ENCODE measurements around the gene HM13.
"Not testable (repeated sequence)": the region's sequence is repeated elsewhere in the genome, so short reads cannot be mapped to it uniquely, and the experiment has no call there.

Gene HM13

GRCh38 chr20:31514154-31515071 lies at the start of gene HM13:
HM13 (plus strand) TSS chr20:31514442; CDS start chr20:31514552, 110 bp downstream.
- peak; percentile 94 for DNase-seq

- DNase-seq = not testable (repeated sequence)
Observed at GRCh38 chr20:31470946-31471345, 43.3 kb upstream of the HM13 start.

DNA sequence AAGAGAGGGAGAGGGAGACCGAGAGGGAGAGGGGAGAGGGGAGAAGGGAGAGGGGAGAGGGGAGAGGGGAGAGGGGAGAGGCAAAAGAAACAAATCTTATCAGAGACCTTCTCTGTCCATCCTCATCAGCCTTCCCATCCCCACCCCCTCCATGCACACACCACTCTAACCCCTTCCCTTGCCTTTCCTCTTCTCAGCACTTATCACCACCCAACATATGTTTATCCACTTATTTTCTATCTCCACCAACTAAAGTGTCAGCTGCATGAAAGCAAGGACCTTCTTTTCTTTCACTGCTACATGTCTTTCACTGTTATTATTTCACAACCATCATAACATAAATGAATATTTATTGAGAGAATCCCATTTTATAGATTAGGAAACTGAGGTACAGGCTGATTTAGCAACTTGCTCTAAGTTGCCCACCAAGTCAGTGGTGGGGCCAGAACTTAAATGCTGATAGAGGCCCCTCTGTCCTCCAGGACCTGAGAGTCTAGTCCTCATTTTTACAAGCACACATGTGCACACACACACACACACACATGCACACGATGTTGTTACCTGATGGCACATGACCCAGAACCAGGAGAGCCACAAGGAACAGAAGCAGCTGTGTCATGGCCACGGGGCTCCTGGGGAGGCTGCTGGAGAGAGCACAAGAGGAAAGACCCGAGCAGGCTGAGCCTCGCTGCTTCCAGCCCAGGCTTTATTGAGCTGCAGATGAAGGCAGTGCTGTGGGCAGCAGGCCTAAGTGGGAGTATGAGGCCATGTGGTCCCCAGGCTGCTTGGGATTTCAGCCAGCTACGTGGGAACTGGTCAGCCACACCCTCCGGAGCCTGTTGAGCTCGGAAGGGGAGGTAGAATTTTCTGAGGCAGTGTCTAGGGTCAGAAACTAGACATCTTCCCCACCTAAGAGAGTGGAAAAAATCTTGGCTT lies 41.6 kb upstream of the HM13 start:
- DNase-seq = no peak

DNA sequence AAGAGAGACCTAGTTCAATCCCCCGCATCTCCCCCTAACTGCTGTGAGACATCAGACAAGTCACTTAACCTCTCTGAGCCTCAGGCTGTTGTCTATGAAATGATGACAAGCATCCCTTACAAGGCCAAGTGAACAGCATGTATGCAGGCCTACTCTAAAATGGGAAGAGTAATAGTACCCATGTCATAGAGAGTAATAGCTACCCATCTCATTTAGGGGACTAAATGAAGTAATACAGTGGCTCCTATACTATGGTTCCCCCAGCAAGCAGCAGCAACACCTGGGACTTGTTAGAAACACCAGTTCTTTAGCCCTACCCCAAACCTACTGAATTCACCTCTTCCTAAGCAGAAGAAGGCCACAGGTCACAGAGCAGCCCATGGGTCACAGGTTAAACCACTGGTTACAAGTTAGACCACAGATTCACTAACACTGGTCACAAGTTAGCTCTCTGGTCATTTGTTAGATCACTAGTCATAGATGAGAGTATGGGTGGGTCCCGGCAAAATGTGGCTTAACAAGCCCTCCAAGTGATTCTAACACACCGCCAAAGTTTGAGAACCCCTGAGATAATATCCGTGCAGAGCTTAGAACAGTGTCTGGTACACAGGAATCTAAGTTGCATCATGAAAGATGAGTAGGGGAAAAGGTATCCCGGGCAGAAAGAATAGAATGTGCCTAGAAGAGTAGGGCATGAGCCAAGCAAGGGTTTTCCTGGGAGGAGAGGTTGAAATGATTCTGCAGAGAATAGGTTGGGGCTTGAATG lies 40.7 kb upstream of the HM13 start:
- DNase-seq = no peak

- no peak for DNase-seq
Observed at GRCh38 chr20:31474097-31474436, 40.2 kb upstream of the HM13 start.

- DNase-seq = no peak
Observed at GRCh38 chr20:31474758-31475427, 39.3 kb upstream of the HM13 start, which contains the start of the genes DEFB124 and REM1. DEFB124 (minus strand) TSS chr20:31475127; CDS start chr20:31473013, 2,114 bp downstream. REM1 (plus strand) TSS chr20:31475288; CDS start chr20:31476446, 1,158 bp downstream.

DNA sequence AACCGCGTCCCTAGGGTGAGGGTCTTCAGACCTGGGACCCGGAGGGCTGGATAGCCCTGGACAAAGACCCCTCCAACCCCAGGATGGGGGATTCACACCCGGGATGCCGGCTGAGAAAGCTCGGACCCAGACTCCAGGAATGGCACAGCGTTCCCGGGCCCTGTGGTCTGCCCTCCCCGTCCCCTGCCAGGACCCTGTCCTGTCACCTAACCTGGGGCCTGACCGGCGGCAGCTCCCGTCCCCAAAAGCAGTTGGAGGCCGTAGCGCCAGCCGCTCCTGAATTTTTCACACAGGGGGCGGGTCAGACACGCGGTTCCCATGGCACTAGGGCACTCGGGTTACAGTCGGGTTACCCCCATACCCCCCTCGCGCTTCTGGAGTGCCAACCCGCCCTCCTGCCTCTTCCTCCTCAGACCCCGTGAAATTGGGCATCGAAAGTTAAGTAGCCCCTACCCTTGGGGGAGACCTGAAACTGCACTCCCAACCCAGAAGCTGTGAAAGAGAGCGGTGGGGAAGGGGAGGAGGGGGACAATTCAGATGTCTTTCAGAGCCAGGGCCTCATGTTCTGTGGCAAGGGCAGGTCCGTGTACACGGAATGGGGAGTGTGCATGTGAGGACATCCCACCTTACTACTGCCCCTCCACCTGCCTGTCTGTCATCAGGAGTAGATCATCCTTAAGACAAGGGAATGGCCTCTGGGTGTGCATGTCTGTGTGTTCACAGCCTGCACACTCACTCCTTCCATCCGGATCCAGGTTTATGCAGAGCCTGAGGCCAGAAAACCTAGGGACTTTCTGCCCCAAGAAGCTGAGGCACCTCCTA lies 38.6 kb upstream of the HM13 start:
- DNase-seq = no peak

- DNase-seq = no peak
Observed at GRCh38 chr20:31476294-31476585, 38.0 kb upstream of the HM13 start.

GRCh38 chr20:31476643-31477215 lies 37.5 kb upstream of the HM13 start:
- DNase-seq = no peak

DNA sequence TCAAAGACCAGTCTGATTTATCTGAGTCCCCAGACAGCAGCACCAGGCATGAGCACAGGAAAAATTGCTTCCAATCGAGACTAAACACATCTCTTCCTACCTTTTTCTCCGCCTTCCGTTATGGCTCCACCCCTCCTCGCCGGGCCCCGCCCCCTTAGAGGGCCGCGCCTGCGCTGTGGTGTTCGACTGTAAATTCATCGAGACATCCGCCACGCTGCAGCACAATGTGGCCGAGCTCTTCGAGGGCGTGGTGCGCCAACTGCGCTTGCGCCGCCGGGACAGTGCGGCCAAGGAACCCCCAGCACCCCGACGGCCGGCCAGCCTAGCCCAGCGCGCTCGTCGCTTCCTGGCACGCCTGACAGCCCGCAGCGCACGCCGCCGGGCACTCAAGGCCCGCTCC lies 30.2 kb upstream of the HM13 start:
- DNase-seq = no peak

DNA sequence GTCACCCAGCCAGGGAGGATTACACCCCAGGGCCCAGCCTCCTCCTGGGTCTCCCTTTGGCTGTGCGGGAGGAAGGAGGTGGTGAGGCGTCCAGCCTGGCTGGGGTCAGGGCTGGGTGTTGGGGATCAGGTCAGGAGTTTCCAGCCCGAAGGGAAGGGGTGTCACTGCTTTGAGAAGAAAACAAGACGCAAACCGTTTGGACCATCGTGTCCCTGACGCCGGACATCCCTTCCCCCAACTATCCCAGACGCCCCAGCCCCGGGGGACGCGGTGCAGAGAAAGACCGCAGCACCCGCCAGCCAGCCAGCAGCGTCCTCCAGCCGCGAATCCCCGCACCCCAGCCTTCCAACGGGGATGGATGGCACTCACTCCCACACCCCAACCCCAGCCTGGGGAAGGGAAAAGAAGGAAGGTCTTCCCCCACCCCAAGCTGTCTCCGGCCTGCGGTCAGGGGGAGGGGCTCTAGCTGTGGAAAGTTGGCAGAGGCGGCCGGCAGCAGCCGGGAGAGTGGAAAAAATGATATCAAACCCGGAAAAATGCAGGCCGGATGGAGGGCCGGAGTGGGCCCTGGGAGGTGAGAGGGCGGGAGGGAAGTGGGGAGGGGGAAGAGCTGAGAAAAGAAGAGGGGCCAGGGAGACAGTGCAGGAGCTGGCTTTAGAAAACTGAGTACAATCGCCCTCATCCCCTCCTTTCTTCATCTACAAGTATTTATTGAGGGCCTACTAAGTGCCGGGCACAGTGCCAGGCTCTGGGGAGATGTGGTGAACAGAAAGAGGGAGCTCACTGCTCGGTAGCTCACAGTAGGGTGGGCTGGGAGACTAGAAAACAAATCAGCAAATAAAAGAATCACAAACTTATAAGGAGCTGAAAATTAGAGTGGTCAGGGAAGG lies 28.5 kb upstream of the HM13 start:
- no peak for DNase-seq

DNA sequence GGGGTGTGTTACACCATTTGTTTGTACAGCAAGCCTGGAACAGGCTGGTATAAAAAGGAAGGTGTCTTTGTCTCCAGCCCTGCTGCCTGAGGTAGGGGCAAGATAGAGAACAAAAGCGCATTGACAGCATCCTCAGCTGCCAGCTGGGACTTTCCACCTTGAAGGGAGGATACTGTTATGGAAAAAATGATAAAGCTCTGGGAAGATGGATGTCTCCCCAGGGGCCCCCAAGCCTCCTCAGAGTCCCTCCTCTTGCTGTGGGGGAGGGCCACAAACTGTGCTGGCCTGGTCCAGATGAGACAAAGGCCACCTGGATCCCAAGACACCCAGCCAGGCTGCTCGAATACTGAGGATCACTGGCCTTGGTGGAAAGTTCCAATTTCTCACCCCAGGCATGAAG lies 26.1 kb upstream of the HM13 start:
- DNase-seq = no peak

DNA sequence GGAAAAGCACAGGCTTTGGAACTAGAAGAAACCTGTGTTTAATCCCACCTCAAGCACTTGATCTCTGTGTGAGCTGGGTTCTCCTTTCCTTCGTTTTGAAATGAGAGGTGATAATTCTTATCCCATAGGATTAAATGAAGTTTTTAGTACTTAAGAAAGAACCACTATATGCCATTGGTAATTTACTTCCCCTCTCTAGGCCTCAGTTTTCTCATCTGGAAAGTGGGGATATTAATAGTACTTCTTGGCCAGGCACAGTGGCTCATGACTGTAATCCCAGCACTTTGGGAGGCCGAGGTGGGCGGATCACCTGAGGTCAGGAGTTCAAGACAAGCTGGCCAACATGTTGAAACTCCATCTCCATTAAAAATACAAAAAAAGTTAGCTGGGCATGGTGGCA lies 25.1 kb upstream of the HM13 start:
- DNase-seq = no peak

GRCh38 chr20:31490752-31491151 lies 23.5 kb upstream of the HM13 start:
- DNase-seq = no peak

DNA sequence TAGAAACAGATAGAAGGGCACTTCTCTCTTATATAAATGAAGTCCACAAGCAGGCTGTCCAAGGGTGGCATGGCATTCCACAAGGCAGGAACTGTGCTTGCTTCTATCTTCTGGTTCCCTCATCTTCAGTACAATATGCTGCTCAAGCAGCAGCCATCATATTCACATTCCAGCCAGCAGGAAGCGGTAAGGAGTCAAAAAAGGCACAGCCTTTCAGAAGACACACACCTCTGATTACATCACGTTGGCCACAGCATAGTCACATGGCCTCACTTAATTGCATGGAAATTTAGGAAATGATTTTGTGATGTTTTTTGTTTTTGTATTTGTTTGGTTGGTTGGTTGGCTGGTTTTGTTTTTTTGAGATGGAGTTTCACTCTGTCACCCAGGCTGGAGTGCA lies 20.1 kb upstream of the HM13 start:
- no peak for DNase-seq

- DNase-seq = peak; percentile 37
Observed at GRCh38 chr20:31496761-31497295, 17.4 kb upstream of the HM13 start.

DNA sequence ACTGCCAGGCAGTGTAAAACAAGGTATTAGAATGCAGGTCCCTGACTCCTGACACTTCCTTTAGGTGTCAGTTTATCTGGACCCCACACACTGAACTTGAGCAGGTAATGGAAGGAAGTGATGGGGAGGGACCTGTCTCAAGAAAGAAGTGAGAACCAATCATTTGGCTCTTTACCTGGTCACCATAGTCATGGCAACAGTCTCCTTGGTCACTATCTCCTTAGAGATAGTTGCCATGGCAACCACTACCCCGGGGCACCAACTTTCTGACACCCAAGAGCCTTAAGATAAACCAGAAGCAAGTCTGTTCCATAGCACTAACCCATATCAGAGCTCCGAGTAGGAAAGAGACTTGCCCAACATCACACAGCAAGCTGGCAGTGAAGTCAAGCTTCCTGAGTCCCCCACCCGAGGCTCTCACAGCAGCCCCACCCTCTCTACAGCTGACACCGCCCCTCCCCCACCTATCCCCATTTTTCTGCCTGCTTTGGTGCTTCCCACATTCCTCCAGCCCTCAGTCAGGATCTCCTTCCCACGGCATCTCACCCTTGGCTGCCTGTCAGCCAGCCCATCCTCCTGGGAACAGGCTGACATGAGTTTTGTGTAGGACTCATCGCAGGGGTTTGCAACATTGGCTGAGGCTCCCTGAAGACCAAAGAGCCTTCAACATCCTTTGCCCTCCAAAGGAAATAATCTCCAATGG lies 16.3 kb upstream of the HM13 start:
- DNase-seq = peak; percentile 21

DNA sequence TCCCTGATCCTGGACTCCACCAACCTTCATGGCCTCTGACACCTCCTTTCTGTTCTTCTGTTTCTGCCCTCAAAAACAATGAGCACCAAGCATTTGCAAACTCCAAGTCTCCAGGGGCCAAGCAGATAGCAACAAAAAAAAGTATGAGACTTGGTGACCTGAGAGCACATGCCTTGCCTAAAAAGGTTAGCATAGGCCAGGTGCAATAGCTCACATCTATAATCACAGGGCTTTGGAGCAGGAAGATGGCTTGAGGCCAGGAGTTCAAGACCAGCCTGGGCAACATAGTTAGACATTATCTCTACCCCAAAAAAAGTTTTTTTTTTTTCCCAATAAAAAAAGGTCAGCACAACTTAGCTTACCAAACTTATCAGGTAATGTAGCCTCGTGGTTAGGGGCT lies 13.7 kb upstream of the HM13 start:
- DNase-seq = no peak

Measured in NCI-H1105 (cell line).